Caco-2 (cell line): ENCODE data around the gene LDB2. TPM values are rescaled to one million over a fixed set of nuclear protein-coding genes. Genes with fewer than 3 reads are reported as not detected.

Experiments
- BruUV-seq: library from RNA; stranded (reverse); fragments of 400-500 nt; replicated peaks from 2 replicates; lab custom pipeline; 2021; lab: Mats Ljungman, UMichigan
- CTCF ChIA-PET: fragments of 300-600 bp; sonication (Branson Sonifier 250); formaldehyde crosslinking; loops from one replicate; lab custom pipeline; 2022; ENCODE audit warnings: antibody characterized with exemption; lab: Charles Lee
- POLR2A ChIA-PET: fragments of 300-600 bp; sonication (Branson Sonifier 250); formaldehyde crosslinking; loops from one replicate; lab custom pipeline; 2022; ENCODE audit warnings: antibody characterized with exemption; lab: Charles Lee
- DNase-seq, 2 experiments: peaks; one replicate each; pipeline versions ENCODE4 v3.0.0 to v3.0.0-alpha.2; 2020 to 2022
- H3K27me3 ChIP-seq: replicated peaks from 2 replicates; pipeline ENCODE4 v1.6.0; 2011; ENCODE audit warnings: low read length; ENCODE audit not compliant: control insufficient read depth, insufficient read depth
- H3K36me3 ChIP-seq: 2 replicates; pipeline ENCODE4 v1.5.1; 2011; ENCODE audit warnings: low read length; ENCODE audit not compliant: control insufficient read depth, insufficient read depth
- H3K4me1 ChIP-seq: fragments of 250-450 bp; sonication (Bioruptor Pico); 2 replicates; pipeline ENCODE4 v1.5.1; 2020; ENCODE audit warnings: mild to moderate bottlenecking
- H3K4me3 ChIP-seq: 2 replicates; pipeline ENCODE4 v1.5.1; 2011; ENCODE audit warnings: low read depth, mild to moderate bottlenecking, control low read depth, low read length
- H3K9me3 ChIP-seq: fragments of 250-450 bp; sonication (Bioruptor Pico); 2 replicates; pipeline ENCODE4 v1.5.1; 2020; ENCODE audit warnings: mild to moderate bottlenecking, moderate library complexity
- H3K27ac Mint-ChIP-seq: one replicate; pipeline ENCODE4 v1.8.0; 2022; ENCODE audit warnings: mixed read lengths; ENCODE audit not compliant: unreplicated experiment
- H3K27me3 Mint-ChIP-seq: one replicate; pipeline ENCODE4 v1.8.0; 2022; ENCODE audit warnings: mixed read lengths; ENCODE audit not compliant: insufficient read depth, unreplicated experiment
- H3K36me3 Mint-ChIP-seq: one replicate; pipeline ENCODE4 v1.8.0; 2022; ENCODE audit warnings: mild to moderate bottlenecking, mixed read lengths; ENCODE audit not compliant: insufficient read depth, unreplicated experiment
- H3K4me1 Mint-ChIP-seq: one replicate; pipeline ENCODE4 v1.8.0; 2022; ENCODE audit warnings: low read depth, mixed read lengths; ENCODE audit not compliant: unreplicated experiment
- H3K4me3 Mint-ChIP-seq: one replicate; pipeline ENCODE4 v1.8.0; 2022; ENCODE audit warnings: mild to moderate bottlenecking, moderate library complexity, mixed read lengths; ENCODE audit not compliant: unreplicated experiment
- H3K9me3 Mint-ChIP-seq: one replicate; pipeline ENCODE4 v1.8.0; 2022; ENCODE audit warnings: mixed read lengths; ENCODE audit not compliant: unreplicated experiment
- CTCF ChIP-seq, 2 experiments: fragments of 200-600 bp in 1 of 2; IDR thresholded peaks; 1 replicate in 1 of 2; 2 replicates in 1 of 2; pipeline versions ENCODE4 v1.5.1 to v1.8.0; 2011 to 2022; ENCODE audit warnings: antibody characterized with exemption in 1 of 2, control low read depth in 1 of 2, inconsistent platforms in 1 of 2, low read depth in 1 of 2, low read length in 1 of 2, mild to moderate bottlenecking in 1 of 2, moderate library complexity in 1 of 2; ENCODE audit not compliant: insufficient read depth in 1 of 2, severe bottlenecking in 1 of 2, unreplicated experiment in 1 of 2
- intact Hi-C: fragments of 100-400 bp; cut with micrococcal nuclease; formaldehyde crosslinking; loops from one replicate; pipeline ENCODE4 v1.10.0; 2022; ENCODE audit not compliant: unreplicated experiment
- total RNA-seq: library from RNA; stranded (reverse); gene quantifications from 2 replicates; pipeline ENCODE4 v1.2.3, GENCODE V29; 2022

Gene LDB2
- total RNA-seq, 1 experiment from 2014 or later, result not detected

- no peaks in the 10 kb centered on the region for H3K36me3 ChIP-seq
- TF ChIP-seq CTCF (IDR thresholded peaks at IDR 0.05; ENCODE audit: insufficient read depth in 1 of 2, low read depth in 1 of 2, low read length in 1 of 2, severe bottlenecking in 1 of 2, unreplicated experiment in 1 of 2), result no peak
- Mint-ChIP-seq H3K36me3 (no peaks in the 10 kb centered on the region), H3K4me1 (no peaks in the 10 kb centered on the region), H3K27ac (no peak overlapping the region), H3K9me3 (peaks cover 9% of the 10 kb centered on the region), H3K27me3 (peaks cover 12% of the 10 kb centered on the region), H3K4me3 (no peak overlapping the region)
- no peak for DNase-seq
- no peaks in the 10 kb centered on the region for H3K4me1 ChIP-seq
- ChIA-PET POLR2A (no interaction called here), CTCF (no interaction called here)
- no peaks in the 10 kb centered on the region for H3K9me3 ChIP-seq
- no peak overlapping the region for H3K4me3 ChIP-seq
- no peaks in the 10 kb centered on the region for H3K27me3 ChIP-seq
- no TSS peak for BruUV-seq
- intact Hi-C loops, result no loop called here
Observed at GRCh38 chr4:16660656-16661055, 237.8 kb downstream of the LDB2 start.

GRCh38 chr4:16659694-16660093 is 238.8 kb downstream of the LDB2 start:
- Histone ChIP-seq H3K4me1 (no peaks in the 10 kb centered on the region), H3K4me3 (no peak overlapping the region), H3K36me3 (no peaks in the 10 kb centered on the region), H3K9me3 (no peaks in the 10 kb centered on the region), H3K27me3 (no peaks in the 10 kb centered on the region)
- TF ChIP-seq CTCF (IDR thresholded peaks at IDR 0.05; ENCODE audit: insufficient read depth in 1 of 2, low read depth in 1 of 2, low read length in 1 of 2, severe bottlenecking in 1 of 2, unreplicated experiment in 1 of 2), result no peak
- Mint-ChIP-seq H3K4me1 (no peaks in the 10 kb centered on the region), H3K9me3 (peaks cover 9% of the 10 kb centered on the region), H3K4me3 (no peak overlapping the region), H3K36me3 (no peaks in the 10 kb centered on the region), H3K27ac (no peak overlapping the region), H3K27me3 (peaks cover 9% of the 10 kb centered on the region)
- intact Hi-C loops, result no loop called here
- ChIA-PET CTCF (no interaction called here), POLR2A (no interaction called here)
- BruUV-seq, result no TSS peak
- no peak for DNase-seq

- peaks cover 8% of the 10 kb centered on the region for H3K9me3 Mint-ChIP-seq
- H3K4me1 Mint-ChIP-seq, result no peaks in the 10 kb centered on the region
- ChIA-PET CTCF (no interaction called here), POLR2A (no interaction called here)
- intact Hi-C loops, result no loop called here
- no peaks in the 10 kb centered on the region for H3K27me3 ChIP-seq
- TF ChIP-seq CTCF (IDR thresholded peaks at IDR 0.05; ENCODE audit: insufficient read depth in 1 of 2, low read depth in 1 of 2, low read length in 1 of 2, severe bottlenecking in 1 of 2, unreplicated experiment in 1 of 2), result no peak
- H3K4me3 ChIP-seq, result no peak overlapping the region
- no peaks in the 10 kb centered on the region for H3K36me3 Mint-ChIP-seq
- peaks cover 11% of the 10 kb centered on the region for H3K27me3 Mint-ChIP-seq
- no peaks in the 10 kb centered on the region for H3K9me3 ChIP-seq
- DNase-seq, result no peak
- BruUV-seq, result no TSS peak
- no peaks in the 10 kb centered on the region for H3K4me1 ChIP-seq
- H3K36me3 ChIP-seq, result no peaks in the 10 kb centered on the region
- H3K27ac Mint-ChIP-seq, result no peak overlapping the region
- H3K4me3 Mint-ChIP-seq, result no peak overlapping the region
Observed at GRCh38 chr4:16659079-16659478, 239.4 kb downstream of the LDB2 start.
